ENCODE measurements around the gene CBX5. TPM values are rescaled to one million over a fixed set of nuclear protein-coding genes. Genes with fewer than 3 reads are reported as not detected.

The CBX5 gene
- total and polyA plus RNA-seq, 10 of the 15 experiments (the other 5 are each of a cell fraction or from before 2014, with no cell fraction given) = 46.7 to 138 (median 74.6) TPM

- Histone ChIP-seq H3K9me3 (replicated peaks; ENCODE audit: control insufficient read depth, insufficient read depth, low read length) (no peaks in the 10 kb centered on the region), H3K27me3 (replicated peaks in 1 of 2; ENCODE audit: control insufficient read depth in 2 of 2, insufficient read depth in 2 of 2, low read length in 1 of 2) (no peaks in the 10 kb centered on the region), H3K4me1 (ENCODE audit: control insufficient read depth, insufficient read depth, low read length) (no peaks in the 10 kb centered on the region), H3K4me2 (ENCODE audit: control insufficient read depth, insufficient read depth) (no peak overlapping the region), H3K36me3 (ENCODE audit: control insufficient read depth in 2 of 2, insufficient read depth in 2 of 2, low read length in 1 of 2) (peaks cover 1 to 11% of the 10 kb centered on the region in 2 experiments; a peak in 2 of 4 replicates), H2AFZ (ENCODE audit: control insufficient read depth, low read depth, low read length) (no peak overlapping the region), H3K79me2 (ENCODE audit: control insufficient read depth, insufficient read depth, low read length) (peaks cover 3% of the 10 kb centered on the region), H3K4me3 (no peak overlapping the region), H3K9ac (ENCODE audit: control insufficient read depth, insufficient read depth, low read length) (no peak overlapping the region), H4K20me1 (ENCODE audit: control insufficient read depth, insufficient read depth) (no peaks in the 10 kb centered on the region), H3K27ac (ENCODE audit: control insufficient read depth, insufficient read depth) (no peak overlapping the region)
- POLR2A ChIA-PET = interaction anchor here (0.6 to 3.7 kb wide), 13 partner anchors 10 to 874 kb away, joined by 3 to 16 read pairs (median 4); partner anchors contain the start of genes CBX5, COPZ1 and HNRNPA1
- WGBS (ENCODE audit: insufficient coverage, insufficient replicate concordance, low lambda C conversion rate, missing lambda C conversion rate) = 100% methylated on average over 1 of the region's 1 CpG
- no TSS peak for BruUV-seq (replicated peaks)
- CTCF ChIA-PET = interaction anchor here (0.7 to 5.2 kb wide), 50 partner anchors 10 to 238 kb away, joined by 3 to 77 read pairs (median 5); partner anchors contain the start of genes CBX5, COPZ1, HNRNPA1 and NFE2
- DNase-seq (ENCODE audit: low read depth, low spot score) (no peak), ATAC-seq (peak; percentile 91), FAIRE-seq (no peak)
- intact Hi-C loops (cut with micrococcal nuclease; ENCODE audit: unreplicated experiment) = loop anchor here (1.0 kb wide), 1 partner anchor 117 kb away; no protein-coding TSS in a partner anchor
- in situ Hi-C loops (cut with MboI) = no loop called here
- SMC1A ChIA-PET (ENCODE audit: uncharacterized antibody, unreplicated experiment) = interaction anchor here (0.6 to 4.2 kb wide), 23 partner anchors 8 to 148 kb away, joined by 3 to 32 read pairs (median 5); partner anchors contain the start of genes CBX5, COPZ1 and HNRNPA1
- RAD21 ChIA-PET (ENCODE audit: unreplicated experiment) = interaction anchor here (0.7 to 4.4 kb wide), 21 partner anchors 9 to 219 kb away, joined by 3 to 33 read pairs (median 7); partner anchors contain the start of genes CBX5, COPZ1, HNRNPA1 and HOXC5
- TF ChIP-seq KAT2A (conservative IDR thresholded peaks at IDR 0.05; ENCODE audit: control insufficient read depth, low read depth, low read length) (no peak), EED (IDR thresholded peaks at IDR 0.05; ENCODE audit: low read depth) (no peak), SMC3 (IDR thresholded peaks at IDR 0.05; ENCODE audit: borderline replicate concordance, low read length) (peak; percentile 67; the same call in 1 of the 2 replicates), CTCF (IDR thresholded peaks at IDR 0.05 in 2 of 3, conservative IDR thresholded peaks at IDR 0.05 in 1 of 3; ENCODE audit: control insufficient read depth in 2 of 3, extremely low read depth in 1 of 3, insufficient read depth in 1 of 3, low read depth in 3 of 3, low read length in 3 of 3) (peak; percentile 53 to 67 (median 64); a peak in 5 of 6 replicates), RAD21 (IDR thresholded peaks at IDR 0.05; ENCODE audit: insufficient read depth, low read depth, low read length) (peak; percentile 63)
Measured at GRCh38 chr12:54251667-54252284, 28.1 kb downstream of the CBX5 start.

Data from GM12878 (cell line).